Neural crest cell (in vitro differentiated cells): Measurements from ENCODE around the gene LBX1. TPM values are rescaled to one million over a fixed set of nuclear protein-coding genes. Genes with fewer than 3 reads are reported as not detected.

Experiments used
- DNase-seq: peaks from one replicate; pipeline ENCODE4 v3.0.0; 2021; ENCODE audit warnings: low read depth, mixed read lengths, low spot score
- H3K27ac Mint-ChIP-seq: one replicate; pipeline ENCODE4 v1.8.0; 2021; ENCODE audit warnings: mild to moderate bottlenecking, mixed read lengths; ENCODE audit not compliant: unreplicated experiment
- H3K27me3 Mint-ChIP-seq: 2 replicates; pipeline ENCODE4 v1.8.0; 2021; ENCODE audit warnings: low read depth, mild to moderate bottlenecking, mixed read lengths
- H3K36me3 Mint-ChIP-seq: 2 replicates; pipeline ENCODE4 v1.8.0; 2021; ENCODE audit warnings: low read depth, mild to moderate bottlenecking, mixed read lengths
- H3K4me1 Mint-ChIP-seq: 2 replicates; pipeline ENCODE4 v1.8.0; 2021; ENCODE audit warnings: mixed read lengths
- H3K4me3 Mint-ChIP-seq: one replicate; pipeline ENCODE4 v1.8.0; 2021; ENCODE audit warnings: mild to moderate bottlenecking, mixed read lengths
- H3K9me3 Mint-ChIP-seq: 2 replicates; pipeline ENCODE4 v1.8.0; 2021; ENCODE audit warnings: mixed read lengths
- total RNA-seq: library from RNA; stranded (reverse); gene quantifications from 2 replicates; pipeline ENCODE4 v1.2.1, GENCODE V29; 2021
- TF ChIP-seq, protein P1 (sequence below): fragments of 200-600 bp; sonication (generic); conservative IDR thresholded peaks from 2 replicates; pipeline ENCODE4 v1.5.0; 2021; ENCODE audit warnings: antibody characterized with exemption, mild to moderate bottlenecking

LBX1 gene
- total RNA-seq, 1 donor from 2014 or later = 1.1 TPM

- TF ChIP-seq, protein P1, sequence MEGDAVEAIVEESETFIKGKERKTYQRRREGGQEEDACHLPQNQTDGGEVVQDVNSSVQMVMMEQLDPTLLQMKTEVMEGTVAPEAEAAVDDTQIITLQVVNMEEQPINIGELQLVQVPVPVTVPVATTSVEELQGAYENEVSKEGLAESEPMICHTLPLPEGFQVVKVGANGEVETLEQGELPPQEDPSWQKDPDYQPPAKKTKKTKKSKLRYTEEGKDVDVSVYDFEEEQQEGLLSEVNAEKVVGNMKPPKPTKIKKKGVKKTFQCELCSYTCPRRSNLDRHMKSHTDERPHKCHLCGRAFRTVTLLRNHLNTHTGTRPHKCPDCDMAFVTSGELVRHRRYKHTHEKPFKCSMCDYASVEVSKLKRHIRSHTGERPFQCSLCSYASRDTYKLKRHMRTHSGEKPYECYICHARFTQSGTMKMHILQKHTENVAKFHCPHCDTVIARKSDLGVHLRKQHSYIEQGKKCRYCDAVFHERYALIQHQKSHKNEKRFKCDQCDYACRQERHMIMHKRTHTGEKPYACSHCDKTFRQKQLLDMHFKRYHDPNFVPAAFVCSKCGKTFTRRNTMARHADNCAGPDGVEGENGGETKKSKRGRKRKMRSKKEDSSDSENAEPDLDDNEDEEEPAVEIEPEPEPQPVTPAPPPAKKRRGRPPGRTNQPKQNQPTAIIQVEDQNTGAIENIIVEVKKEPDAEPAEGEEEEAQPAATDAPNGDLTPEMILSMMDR = no peak
- no peak for DNase-seq
- H3K4me1 Mint-ChIP-seq = peaks cover 4% of the 10 kb centered on the region
- no peaks in the 10 kb centered on the region for H3K9me3 Mint-ChIP-seq
- no peaks in the 10 kb centered on the region for H3K36me3 Mint-ChIP-seq
- peaks cover 83% of the 10 kb centered on the region for H3K27me3 Mint-ChIP-seq
- H3K4me3 Mint-ChIP-seq = no peak overlapping the region
- H3K27ac Mint-ChIP-seq = no peak overlapping the region
Measured at GRCh38 chr10:101241840-101242707, 12.8 kb upstream of the LBX1 start.

- H3K4me3 Mint-ChIP-seq = no peak overlapping the region
- no peaks in the 10 kb centered on the region for H3K9me3 Mint-ChIP-seq
- H3K27ac Mint-ChIP-seq = no peak overlapping the region
- peaks cover 91% of the 10 kb centered on the region for H3K27me3 Mint-ChIP-seq
- no peaks in the 10 kb centered on the region for H3K36me3 Mint-ChIP-seq
- TF ChIP-seq, protein P1 = peak; percentile 77
- no peak for DNase-seq
- peaks cover 8% of the 10 kb centered on the region for H3K4me1 Mint-ChIP-seq
Measured at GRCh38 chr10:101238732-101239105, 9.5 kb upstream of the LBX1 start.

- TF ChIP-seq, protein P1 = no peak
- no peaks in the 10 kb centered on the region for H3K9me3 Mint-ChIP-seq
- H3K4me3 Mint-ChIP-seq = no peak overlapping the region
- peaks cover 8% of the 10 kb centered on the region for H3K4me1 Mint-ChIP-seq
- no peak overlapping the region for H3K27ac Mint-ChIP-seq
- no peak for DNase-seq
- no peaks in the 10 kb centered on the region for H3K36me3 Mint-ChIP-seq
- peaks cover 91% of the 10 kb centered on the region for H3K27me3 Mint-ChIP-seq
Measured at GRCh38 chr10:101237982-101238731, 8.9 kb upstream of the LBX1 start.

DNA sequence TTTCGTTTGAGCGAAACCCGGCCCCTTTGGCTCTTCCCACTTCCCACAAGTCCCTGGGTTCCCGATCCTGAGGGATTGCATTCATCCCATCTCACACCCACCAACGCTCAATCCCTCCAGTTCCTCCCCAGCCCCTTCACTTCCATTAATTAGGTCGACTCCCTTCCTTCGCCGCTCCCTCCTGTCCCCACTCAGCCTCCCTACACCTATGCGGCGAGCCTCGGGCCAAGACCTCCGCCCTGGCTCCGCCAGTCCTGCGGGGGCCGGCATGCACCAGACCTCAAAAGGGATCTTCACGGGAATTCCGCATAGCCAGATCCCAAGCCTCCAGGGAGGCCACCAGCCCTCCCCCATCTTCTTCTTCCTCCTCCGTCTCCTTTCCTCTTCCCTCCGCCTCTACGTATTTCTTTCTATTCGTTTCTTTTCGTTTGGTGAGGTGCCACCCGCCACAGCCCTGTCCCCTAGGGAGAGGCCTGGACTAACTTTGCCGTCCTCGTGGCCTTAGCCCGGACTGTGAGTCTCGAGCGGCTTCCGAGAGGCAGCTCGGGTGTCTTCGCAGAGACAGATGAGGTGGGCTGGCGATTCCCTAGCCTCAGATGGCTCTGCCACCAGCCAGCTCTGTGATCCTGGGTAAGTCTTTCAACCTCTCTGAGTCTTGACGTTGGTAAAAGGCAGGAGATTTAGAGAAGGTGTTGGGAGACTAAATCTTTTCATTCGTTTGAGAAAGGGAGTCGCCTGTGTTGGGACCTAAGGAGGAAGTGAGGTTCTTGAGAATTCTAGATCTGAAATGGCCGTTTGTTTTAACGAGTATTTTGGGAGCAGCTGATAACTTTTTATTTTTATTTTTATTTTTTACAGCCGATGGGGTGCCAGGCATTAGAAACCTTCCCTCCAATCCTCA, 8.1 kb upstream of the LBX1 start:
- Mint-ChIP-seq H3K9me3 (no peaks in the 10 kb centered on the region), H3K36me3 (no peaks in the 10 kb centered on the region), H3K27me3 (peaks cover 93% of the 10 kb centered on the region), H3K4me1 (peaks cover 8% of the 10 kb centered on the region), H3K27ac (no peak overlapping the region), H3K4me3 (peak overlapping the region; percentile 19)
- DNase-seq = no peak
- TF ChIP-seq, protein P1 = no peak
